ENCODE results near the gene C10orf88. TPM values are rescaled to one million over a fixed set of nuclear protein-coding genes. Genes with fewer than 3 reads are reported as not detected.

C10orf88 gene
- total and polyA plus RNA-seq, 2 of the 8 experiments (the other 6 are each of a cell fraction or from before 2014, with no cell fraction given) = 3.2 to 11.0 TPM

DNA sequence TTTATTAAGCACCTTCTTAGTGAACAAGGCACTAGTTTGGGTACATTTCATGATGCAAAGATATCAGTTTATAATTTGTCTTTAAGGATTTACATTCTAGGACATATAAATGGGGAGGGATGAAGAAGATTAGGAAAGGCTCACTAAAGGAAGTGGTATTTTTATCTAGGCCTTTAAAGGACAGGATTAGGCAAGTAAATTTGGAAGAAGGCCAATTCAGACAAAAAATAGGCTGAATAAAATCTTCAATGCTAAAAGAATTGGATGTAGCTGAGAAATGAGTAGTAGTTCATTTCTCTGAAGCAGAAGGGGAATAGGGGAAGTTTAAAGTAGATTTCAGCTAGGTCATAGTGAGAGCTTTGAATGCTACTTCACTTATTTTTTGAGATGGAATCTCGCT lies 69.9 kb downstream of the C10orf88 start (continued):
- TF ChIP-seq, protein P1, sequence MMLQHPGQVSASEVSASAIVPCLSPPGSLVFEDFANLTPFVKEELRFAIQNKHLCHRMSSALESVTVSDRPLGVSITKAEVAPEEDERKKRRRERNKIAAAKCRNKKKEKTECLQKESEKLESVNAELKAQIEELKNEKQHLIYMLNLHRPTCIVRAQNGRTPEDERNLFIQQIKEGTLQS (IDR thresholded peaks at IDR 0.05; ENCODE audit: insufficient read depth, low read depth, low read length) = no peak
- no peak for TF ChIP-seq SP4 (IDR thresholded peaks at IDR 0.05; ENCODE audit: low read length)
- TF ChIP-seq SIRT6 (IDR thresholded peaks at IDR 0.05; ENCODE audit: low read length) = no peak
- TF ChIP-seq POLR2AphosphoS5 (IDR thresholded peaks at IDR 0.05; ENCODE audit: low read depth, low read length) = no peak
- no peak for TF ChIP-seq TBP (IDR thresholded peaks at IDR 0.05; ENCODE audit: low read depth, low read length)
- TF ChIP-seq SAP30 (IDR thresholded peaks at IDR 0.05; ENCODE audit: insufficient read depth, insufficient replicate concordance, low read length) = no peak
